K562 (cell line): ENCODE data around the gene CCL24. TPM values are rescaled to one million over a fixed set of nuclear protein-coding genes. Genes with fewer than 3 reads are reported as not detected.

Source experiments
- ADNP ChIP-seq: fragments of 200-800 bp; sonication (Bioruptor generic); IDR thresholded peaks from 2 replicates; pipeline ENCODE4 v1.6.1; 2016; ENCODE audit warnings: missing genetic modification characterization, missing compliant biosample characterization
- CBFA2T2 ChIP-seq: fragments of 450-650 bp; conservative IDR thresholded peaks from 2 replicates; pipeline ENCODE4 v1.6.1; 2017; ENCODE audit warnings: mild to moderate bottlenecking
- CTCF ChIP-seq, 3 experiments: IDR thresholded peaks in 2 of 3; conservative IDR thresholded peaks in 1 of 3; 2 replicates each; pipeline ENCODE4 v1.5.1; 2011 to 2012; ENCODE audit warnings: low read length in 3 of 3, mild to moderate bottlenecking in 3 of 3, control low read depth in 2 of 3, improper control_type of control experiment in 1 of 3, inconsistent platforms in 1 of 3, low read depth in 1 of 3, mixed read lengths in 1 of 3, moderate library complexity in 1 of 3; ENCODE audit not compliant: insufficient read depth in 2 of 3
- E4F1 ChIP-seq: fragments of 250-450 bp; sonication (Bioruptor Pico); IDR thresholded peaks from 2 replicates; pipeline ENCODE4 v1.5.0; 2021; ENCODE audit warnings: mild to moderate bottlenecking, borderline replicate concordance
- EP300 ChIP-seq: IDR thresholded peaks from 2 replicates; pipeline ENCODE4 v1.6.1; 2012; ENCODE audit warnings: low read length, improper control_type of control experiment
- EWSR1 ChIP-seq: fragments of 450-650 bp; IDR thresholded peaks from 2 replicates; pipeline ENCODE4 v1.6.1; 2018; ENCODE audit warnings: borderline replicate concordance, mild to moderate bottlenecking, low read depth, moderate library complexity; ENCODE audit not compliant: partially characterized antibody
- GATAD2A ChIP-seq: fragments of 450-650 bp; IDR thresholded peaks from 2 replicates; pipeline ENCODE4 v1.6.1; 2017
- GTF2E2 ChIP-seq: fragments of 200-800 bp; sonication (Bioruptor generic); IDR thresholded peaks from 2 replicates; pipeline ENCODE4 v1.6.1; 2016; ENCODE audit warnings: missing genetic modification characterization, missing compliant biosample characterization
- ILF3 ChIP-seq: fragments of 450-650 bp; IDR thresholded peaks from 2 replicates; pipeline ENCODE4 v1.6.1; 2018; ENCODE audit warnings: antibody characterized with exemption, mild to moderate bottlenecking, moderate library complexity, borderline replicate concordance
- MTA2 ChIP-seq: fragments of 450-650 bp; IDR thresholded peaks from 2 replicates; pipeline ENCODE4 v1.6.1; 2016; ENCODE audit warnings: low read depth
- SETDB1 ChIP-seq: IDR thresholded peaks from one replicate; pipeline ENCODE4 v1.6.1; 2012; ENCODE audit warnings: low read length, control low read depth, inconsistent platforms
- SMARCA4 ChIP-seq: fragments of 450-650 bp; IDR thresholded peaks from 2 replicates; pipeline ENCODE4 v1.6.1; 2016
- TAL1 ChIP-seq: fragments of 450-650 bp; IDR thresholded peaks from 2 replicates; pipeline ENCODE4 v1.6.1; 2016; ENCODE audit warnings: mild to moderate bottlenecking
- TFE3 ChIP-seq: fragments of 450-650 bp; formaldehyde crosslinking; IDR thresholded peaks from 2 replicates; pipeline ENCODE4 v1.4.0; 2020; ENCODE audit warnings: mild to moderate bottlenecking, mixed read lengths
- ZHX1 ChIP-seq: fragments of 150-350 bp; conservative IDR thresholded peaks from 2 replicates; pipeline ENCODE4 v1.6.1; 2014; ENCODE audit warnings: low read length
- ZKSCAN8 ChIP-seq: fragments of 200-800 bp; sonication (Bioruptor generic); IDR thresholded peaks from 2 replicates; pipeline ENCODE4 v1.6.1; 2016; ENCODE audit warnings: missing genetic modification characterization, missing compliant biosample characterization
- ZNF124 ChIP-seq: sonication (generic); formaldehyde crosslinking; IDR thresholded peaks from 2 replicates; pipeline ENCODE4 v1.8.1; 2022; ENCODE audit warnings: missing genetic modification reagents
- ZNF507 ChIP-seq: conservative IDR thresholded peaks from 2 replicates; pipeline ENCODE4 v1.6.1; 2017; ENCODE audit warnings: missing genetic modification characterization, missing compliant biosample characterization
- polyA plus RNA-seq, 8 experiments: library from polyadenylated mRNA; depleted of rRNA in 4 of 8; stranded (reverse) in 5 of 8; unstranded in 3 of 8; fragments of >200 nt; fragmentation: Nextera tagmentation in 2 of 8; fragmentation: Illumina TruSeq in 1 of 8; extraction: Ambion mirVana in 2 of 8; extraction: Trizol in 1 of 8; gene quantifications; 2 replicates each; pipeline versions ENCODE4 v1.2.1 to v1.2.3, GENCODE V29; 2011 to 2014; ENCODE audit warnings: inconsistent platforms in 1 of 8, missing spikeins in 1 of 8
- total RNA-seq, 7 experiments: library from RNA; depleted of rRNA in 6 of 7; stranded (reverse); fragments of >200 nt in 6 of 7; fragmentation: Illumina TruSeq in 2 of 7; extraction: Trizol in 2 of 7; gene quantifications; 2 replicates each; pipeline versions ENCODE4 v1.2.1 to v1.2.3, GENCODE V29; 2011 to 2021; ENCODE audit warnings: low replicate concordance in 1 of 7

The CCL24 gene
- total and polyA plus RNA-seq, 9 of the 15 experiments (the other 6 are each of a cell fraction or from before 2014, with no cell fraction given) = 0.45 to 3.6 (median 0.95) TPM; not detected in 1

- TF ChIP-seq TFE3 = peak; percentile 3; the same call in 1 of the 2 replicates
- TF ChIP-seq ZNF124 (CRISPR knock-in tag) = no peak
- no peak for TF ChIP-seq ILF3
- TF ChIP-seq SMARCA4 = no peak
- no peak for TF ChIP-seq GTF2E2
- TF ChIP-seq SETDB1 = no peak
- TF ChIP-seq ADNP = peak; percentile 57; the same call in 1 of the 2 replicates
- TF ChIP-seq GATAD2A = no peak
- no peak for TF ChIP-seq EWSR1
- TF ChIP-seq CTCF (IDR thresholded peaks at IDR 0.05 in 2 of 3, conservative IDR thresholded peaks at IDR 0.05 in 1 of 3; ENCODE audit: insufficient read depth in 2 of 3, low read depth in 1 of 3, low read length in 3 of 3) = no peak
- no peak for TF ChIP-seq ZKSCAN8 (CRISPR knock-in tag)
- 0 out of 2 replicates have a peak, but pooled peaks have one; percentile 21 for TF ChIP-seq EP300
- TF ChIP-seq TAL1 = peak; percentile 40; the same call in 1 of the 2 replicates
- no peak for TF ChIP-seq E4F1 (CRISPR knock-in tag)
- TF ChIP-seq CBFA2T2 = peak; percentile 51
- no peak for TF ChIP-seq MTA2
- TF ChIP-seq ZHX1 = no peak
- no peak for TF ChIP-seq ZNF507 (tag)
Observed at GRCh38 chr7:75804004-75804403, 9.6 kb downstream of the CCL24 start (continued).
